HCT116 (cell line): ENCODE measurements around the gene COPS3. TPM values are rescaled to one million over a fixed set of nuclear protein-coding genes. Genes with fewer than 3 reads are reported as not detected.

Experiments used
- ATAC-seq: fragments of 200-7000 bp; cut with Tn5 transposase; 2 replicates; pipeline ENCODE4 v1.9.1; 2020; ENCODE audit warnings: mild to moderate bottlenecking, moderate library complexity
- BruUV-seq: library from RNA; stranded (reverse); fragments of 400-500 nt; replicated peaks from 2 replicates; lab custom pipeline; 2021; lab: Mats Ljungman, UMichigan
- CTCF ChIA-PET: fragments of 300-600 bp; sonication (Branson Sonifier 250); formaldehyde crosslinking; loops from one replicate; lab custom pipeline; 2021; ENCODE audit warnings: antibody characterized with exemption; lab: Charles Lee
- POLR2A ChIA-PET: fragments of 300-600, 350-600 bp; sonication (Branson Sonifier 250); formaldehyde crosslinking; loops from one replicate; lab custom pipeline; 2021; ENCODE audit warnings: antibody characterized with exemption; lab: Charles Lee
- RAD21 ChIA-PET, 2 experiments: fragments of 300-600 bp; sonication (Branson Sonifier 250); formaldehyde crosslinking; loops; one replicate each; lab custom pipeline; 2023; ENCODE audit warnings: low total read pairs in 2 of 2; ENCODE audit not compliant: uncharacterized antibody in 2 of 2, unreplicated experiment in 2 of 2, low non-redundant PET in 1 of 2; lab: Charles Lee
- DNase-seq: peaks from one replicate; pipeline ENCODE4 v3.0.0-alpha.2; 2010; ENCODE audit warnings: low read depth, low spot score
- H2AFZ ChIP-seq: fragments of 200-600 bp; shearing (Covaris generic), sonication (generic); 2 replicates; pipeline ENCODE4 v1.6.1; 2017; ENCODE audit warnings: low read depth, mixed run types, mixed read lengths, antibody characterized with exemption, low read length; ENCODE audit not compliant: poor library complexity, severe bottlenecking
- H3K27ac ChIP-seq: 2 replicates; pipeline ENCODE4 v1.5.1; 2012; ENCODE audit warnings: low read depth, low read length
- H3K27me3 ChIP-seq: fragments of 200-600 bp; sonication (generic); 2 replicates; pipeline ENCODE4 v1.6.1; 2016; ENCODE audit warnings: mixed run types, low read length, mixed read lengths; ENCODE audit not compliant: insufficient read depth
- H3K36me3 ChIP-seq, 2 experiments: fragments of 200-500 bp in 1 of 2; fragments of 200-600 bp in 1 of 2; sonication (Bioruptor generic) in 1 of 2; sonication (generic) in 1 of 2; 2 replicates each; pipeline versions ENCODE4 v1.5.1 to v1.6.1; 2014 to 2016; ENCODE audit warnings: low read length in 2 of 2, inconsistent platforms in 1 of 2, mixed read lengths in 1 of 2, mixed run types in 1 of 2; ENCODE audit not compliant: insufficient read depth in 2 of 2, control insufficient read depth in 1 of 2
- H3K4me1 ChIP-seq, 2 experiments: fragments of 200-600 bp in 1 of 2; sonication (generic) in 1 of 2; 2 replicates each; pipeline versions ENCODE4 v1.5.1 to v1.6.1; 2012 to 2017; ENCODE audit warnings: low read length in 2 of 2, inconsistent platforms in 1 of 2, mild to moderate bottlenecking in 1 of 2, mixed read lengths in 1 of 2, mixed run types in 1 of 2, moderate library complexity in 1 of 2; ENCODE audit not compliant: insufficient read depth in 2 of 2, control insufficient read depth in 1 of 2
- H3K4me2 ChIP-seq: fragments of 200-600 bp; sonication (generic); 2 replicates; pipeline ENCODE4 v1.6.1; 2017; ENCODE audit warnings: mixed run types, low read length, mixed read lengths
- H3K4me3 ChIP-seq, 2 experiments: fragments of 200-600 bp in 1 of 2; sonication (generic) in 1 of 2; replicated peaks in 1 of 2; 2 replicates each; pipeline ENCODE4 v1.5.1; 2011 to 2016; ENCODE audit warnings: low read length in 2 of 2, control low read depth in 1 of 2, low read depth in 1 of 2, mild to moderate bottlenecking in 1 of 2, mixed read lengths in 1 of 2, mixed run types in 1 of 2
- H3K79me2 ChIP-seq: fragments of 200-600 bp; sonication (generic); 2 replicates; pipeline ENCODE4 v1.6.1; 2017; ENCODE audit warnings: mild to moderate bottlenecking, mixed run types, low read length, moderate library complexity, mixed read lengths; ENCODE audit not compliant: insufficient read depth
- H3K9ac ChIP-seq: fragments of 200-600 bp; sonication (generic); 2 replicates; pipeline ENCODE4 v1.6.1; 2016; ENCODE audit warnings: low read length, mixed read lengths
- H3K9me2 ChIP-seq: fragments of 200-600 bp; sonication (generic), shearing (Covaris generic); 2 replicates; pipeline ENCODE4 v1.6.1; 2017; ENCODE audit warnings: mixed run types, mild to moderate bottlenecking, moderate library complexity; ENCODE audit not compliant: insufficient read depth
- H3K9me3 ChIP-seq, 2 experiments: fragments of 200-500 bp in 1 of 2; fragments of 200-600 bp in 1 of 2; sonication (Bioruptor generic) in 1 of 2; sonication (generic) in 1 of 2; 2 replicates each; pipeline ENCODE4 v1.6.1; 2014 to 2017; ENCODE audit warnings: low read length in 2 of 2, mixed read lengths in 2 of 2, inconsistent platforms in 1 of 2, low read depth in 1 of 2, mild to moderate bottlenecking in 1 of 2, mixed run types in 1 of 2, moderate library complexity in 1 of 2; ENCODE audit not compliant: control insufficient read depth in 1 of 2, insufficient read depth in 1 of 2
- H4K20me1 ChIP-seq: fragments of 200-600 bp; sonication (generic), shearing (Covaris generic); 2 replicates; pipeline ENCODE4 v1.6.1; 2017; ENCODE audit warnings: mixed run types, mild to moderate bottlenecking, moderate library complexity; ENCODE audit not compliant: insufficient read depth
- CBX3 ChIP-seq: IDR thresholded peaks from 2 replicates; pipeline ENCODE4 v1.6.1; 2012; ENCODE audit warnings: low read depth
- CEBPB ChIP-seq: IDR thresholded peaks from 2 replicates; pipeline ENCODE4 v1.6.1; 2012; ENCODE audit warnings: low read depth
- ELF1 ChIP-seq: IDR thresholded peaks from 2 replicates; pipeline ENCODE4 v1.6.1; 2012; ENCODE audit warnings: low read depth, borderline replicate concordance
- EZH2 ChIP-seq: fragments of 200-600 bp; sonication (generic); IDR thresholded peaks from 2 replicates; pipeline ENCODE4 v1.6.1; 2017; ENCODE audit warnings: antibody characterized with exemption, mixed run types
- EZH2phosphoT487 ChIP-seq: fragments of 200-600 bp; IDR thresholded peaks from 2 replicates; pipeline ENCODE4 v1.6.1; 2018; ENCODE audit warnings: antibody characterized with exemption, borderline replicate concordance
- FOSL1 ChIP-seq: IDR thresholded peaks from 2 replicates; pipeline ENCODE4 v1.6.1; 2012; ENCODE audit warnings: low read depth
- POLR2A ChIP-seq: IDR thresholded peaks from 2 replicates; pipeline ENCODE4 v1.7.0; 2011; ENCODE audit warnings: borderline replicate concordance; ENCODE audit not compliant: insufficient read depth, insufficient read length; ENCODE audit errors: extremely low read depth
- RAD21 ChIP-seq: IDR thresholded peaks from 2 replicates; pipeline ENCODE4 v1.6.1; 2012; ENCODE audit warnings: low read depth, mild to moderate bottlenecking
- SP1 ChIP-seq: IDR thresholded peaks from 2 replicates; pipeline ENCODE4 v1.6.1; 2012; ENCODE audit warnings: low read depth
- SRF ChIP-seq: IDR thresholded peaks from 2 replicates; pipeline ENCODE4 v1.6.1; 2012; ENCODE audit warnings: low read depth
- TCF7L2 ChIP-seq: IDR thresholded peaks from 2 replicates; pipeline ENCODE4 v1.7.0; 2011; ENCODE audit warnings: borderline replicate concordance, inconsistent platforms; ENCODE audit not compliant: insufficient read depth, insufficient read length; ENCODE audit errors: extremely low read depth
- YY1 ChIP-seq: IDR thresholded peaks from 2 replicates; pipeline ENCODE4 v1.6.1; 2011; ENCODE audit warnings: low read length, low read depth, moderate library complexity, mild to moderate bottlenecking; ENCODE audit not compliant: insufficient replicate concordance; ENCODE audit errors: extremely low read depth
- ZFX ChIP-seq: fragments of 450-650 bp; IDR thresholded peaks from 2 replicates; pipeline ENCODE4 v1.6.1; 2017
- ZNF274 ChIP-seq: fragments of 200-500 bp; sonication (Bioruptor generic); IDR thresholded peaks from 2 replicates; pipeline ENCODE4 v1.6.1; 2014; ENCODE audit warnings: mild to moderate bottlenecking, low read depth, low read length, inconsistent platforms
- intact Hi-C: fragments of 100-400 bp; cut with micrococcal nuclease; formaldehyde crosslinking; loops from 2 replicates; pipeline ENCODE4 v1.10.0; 2022
- total RNA-seq: library from RNA; stranded (reverse); gene quantifications from one replicate; pipeline ENCODE4 v1.2.1, GENCODE V29; 2021; ENCODE audit not compliant: unreplicated experiment
- TF ChIP-seq, protein P1 (sequence below): IDR thresholded peaks from 2 replicates; pipeline ENCODE4 v1.6.1; 2012
- TF ChIP-seq, protein P2 (sequence below): IDR thresholded peaks from 2 replicates; pipeline ENCODE4 v1.6.1; 2012
- TF ChIP-seq, protein P3 (sequence below), 3 experiments: fragments of 200-600 bp in 1 of 3; sonication (generic) in 1 of 3; IDR thresholded peaks in 2 of 3; conservative IDR thresholded peaks in 1 of 3; 2 replicates each; pipeline ENCODE4 v1.5.1; 2012 to 2017; ENCODE audit warnings: low read depth in 2 of 3, low read length in 2 of 3, antibody characterized with exemption in 1 of 3, borderline replicate concordance in 1 of 3, control low read depth in 1 of 3, mild to moderate bottlenecking in 1 of 3, mixed read lengths in 1 of 3, mixed run types in 1 of 3, moderate library complexity in 1 of 3; ENCODE audit not compliant: insufficient read depth in 1 of 3

COPS3 gene
- total RNA-seq, 1 experiment from 2014 or later, result 99.0 TPM

DNA sequence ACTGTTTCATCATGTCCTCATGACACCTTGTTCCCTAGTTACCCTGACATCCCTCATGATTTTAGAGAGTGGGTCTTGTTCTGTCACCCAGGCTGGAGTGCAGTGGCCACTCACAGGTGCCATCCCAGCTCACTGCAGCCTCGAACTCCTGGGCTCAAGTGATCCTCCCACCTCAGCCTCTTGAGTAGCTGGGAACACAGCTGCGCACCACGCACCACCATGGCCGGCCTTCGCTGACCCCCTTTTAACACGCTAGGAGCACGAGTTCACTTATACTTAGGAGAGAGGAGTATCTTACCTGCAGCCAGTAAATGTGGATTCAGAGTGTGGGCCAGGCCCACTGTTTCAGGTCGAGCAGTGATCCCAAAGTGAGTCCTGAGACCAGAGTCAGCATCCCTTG, 43.6 kb upstream of the COPS3 start:
- no peaks in the 10 kb centered on the region for H3K4me1 ChIP-seq
- DNase-seq (no peak), ATAC-seq (no peak)
- no TSS peak for BruUV-seq
- H3K4me2 ChIP-seq, result no peak overlapping the region
- no peaks in the 10 kb centered on the region for H3K9me3 ChIP-seq
- H3K27me3 ChIP-seq, result no peaks in the 10 kb centered on the region
- RAD21 ChIA-PET, result no interaction called here
- H2AFZ ChIP-seq, result no peak overlapping the region
- POLR2A ChIA-PET, result no interaction called here
- H3K36me3 ChIP-seq, result no peaks in the 10 kb centered on the region
- H3K9me2 ChIP-seq, result no peaks in the 10 kb centered on the region
- H3K4me3 ChIP-seq, result no peak overlapping the region
- no peak overlapping the region for H3K27ac ChIP-seq
- H4K20me1 ChIP-seq, result no peaks in the 10 kb centered on the region
- CTCF ChIA-PET, result no interaction called here
- no peak overlapping the region for H3K9ac ChIP-seq
- no peak for TF ChIP-seq CBX3
- TF ChIP-seq SRF, result no peak
- intact Hi-C loops, result no loop called here
- H3K79me2 ChIP-seq, result no peaks in the 10 kb centered on the region

DNA sequence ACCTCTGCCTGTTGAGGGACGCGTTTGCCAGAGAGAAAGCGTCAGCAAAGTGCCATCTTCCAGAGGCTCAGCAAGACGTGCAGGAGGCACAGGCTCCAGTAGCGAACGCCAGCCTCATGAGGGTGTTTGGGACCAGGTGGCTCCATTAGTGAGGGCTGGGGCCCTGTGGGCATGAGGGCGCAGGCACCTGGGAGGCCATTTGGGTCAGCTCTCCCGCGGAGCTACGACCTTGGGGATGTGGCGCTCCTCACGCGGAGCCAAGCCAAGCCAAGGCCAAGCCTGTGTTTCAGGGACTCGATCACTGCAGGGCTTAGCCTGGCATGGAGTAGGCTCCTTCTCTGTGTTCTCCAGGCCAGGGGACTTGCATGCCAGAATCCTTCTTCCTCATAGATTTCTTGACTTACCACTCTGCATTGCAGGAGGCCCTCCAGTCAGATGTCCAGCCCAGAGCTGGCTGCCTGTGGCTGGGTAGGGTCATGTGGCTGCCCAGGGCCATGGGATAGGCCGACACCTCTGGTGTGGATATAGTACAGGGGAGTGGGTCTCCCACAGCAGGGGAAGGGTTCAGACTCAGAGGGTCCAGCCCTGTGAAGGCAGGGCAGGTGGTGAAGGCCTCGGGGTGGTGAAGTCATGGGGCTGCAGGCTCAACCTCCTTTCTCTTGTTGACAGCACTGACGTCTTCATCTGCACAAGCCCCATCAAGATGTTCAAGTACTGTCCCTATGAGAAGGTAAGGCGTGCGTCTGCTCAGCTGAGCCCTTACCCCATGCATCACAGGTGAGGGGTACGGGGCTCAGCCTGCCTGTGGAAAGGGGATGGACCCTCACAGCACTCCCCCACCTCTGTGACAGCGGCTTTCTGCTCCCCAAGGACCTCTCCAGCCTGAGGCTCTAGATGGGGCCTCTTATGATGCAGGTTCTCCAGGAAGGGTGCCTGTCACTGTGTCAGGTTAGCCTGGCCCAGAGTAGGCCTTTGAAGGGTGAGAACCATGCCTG, 41.8 kb upstream of the COPS3 start:
- ATAC-seq (no peak), DNase-seq (no peak)
- Histone ChIP-seq H3K79me2 (no peaks in the 10 kb centered on the region), H3K9me3 (no peaks in the 10 kb centered on the region), H3K4me3 (no peak overlapping the region), H3K36me3 (no peaks in the 10 kb centered on the region), H3K27me3 (no peaks in the 10 kb centered on the region)
- RAD21 ChIA-PET, result no interaction called here
- CTCF ChIA-PET, result no interaction called here
- POLR2A ChIA-PET, result no interaction called here
- TF ChIP-seq, protein P1, sequence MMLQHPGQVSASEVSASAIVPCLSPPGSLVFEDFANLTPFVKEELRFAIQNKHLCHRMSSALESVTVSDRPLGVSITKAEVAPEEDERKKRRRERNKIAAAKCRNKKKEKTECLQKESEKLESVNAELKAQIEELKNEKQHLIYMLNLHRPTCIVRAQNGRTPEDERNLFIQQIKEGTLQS, result no peak
- no peak for TF ChIP-seq CBX3
- no peak for TF ChIP-seq SP1
- no peak for TF ChIP-seq TCF7L2
- TF ChIP-seq ELF1, result no peak
- TF ChIP-seq CEBPB, result no peak
- no peak for TF ChIP-seq FOSL1
- no peak for TF ChIP-seq EZH2phosphoT487
- TF ChIP-seq, protein P2, sequence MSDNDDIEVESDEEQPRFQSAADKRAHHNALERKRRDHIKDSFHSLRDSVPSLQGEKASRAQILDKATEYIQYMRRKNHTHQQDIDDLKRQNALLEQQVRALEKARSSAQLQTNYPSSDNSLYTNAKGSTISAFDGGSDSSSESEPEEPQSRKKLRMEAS, result no peak
- TF ChIP-seq YY1, result no peak
- no peak for TF ChIP-seq EZH2
- no peak for TF ChIP-seq POLR2A
- TF ChIP-seq, protein P3, sequence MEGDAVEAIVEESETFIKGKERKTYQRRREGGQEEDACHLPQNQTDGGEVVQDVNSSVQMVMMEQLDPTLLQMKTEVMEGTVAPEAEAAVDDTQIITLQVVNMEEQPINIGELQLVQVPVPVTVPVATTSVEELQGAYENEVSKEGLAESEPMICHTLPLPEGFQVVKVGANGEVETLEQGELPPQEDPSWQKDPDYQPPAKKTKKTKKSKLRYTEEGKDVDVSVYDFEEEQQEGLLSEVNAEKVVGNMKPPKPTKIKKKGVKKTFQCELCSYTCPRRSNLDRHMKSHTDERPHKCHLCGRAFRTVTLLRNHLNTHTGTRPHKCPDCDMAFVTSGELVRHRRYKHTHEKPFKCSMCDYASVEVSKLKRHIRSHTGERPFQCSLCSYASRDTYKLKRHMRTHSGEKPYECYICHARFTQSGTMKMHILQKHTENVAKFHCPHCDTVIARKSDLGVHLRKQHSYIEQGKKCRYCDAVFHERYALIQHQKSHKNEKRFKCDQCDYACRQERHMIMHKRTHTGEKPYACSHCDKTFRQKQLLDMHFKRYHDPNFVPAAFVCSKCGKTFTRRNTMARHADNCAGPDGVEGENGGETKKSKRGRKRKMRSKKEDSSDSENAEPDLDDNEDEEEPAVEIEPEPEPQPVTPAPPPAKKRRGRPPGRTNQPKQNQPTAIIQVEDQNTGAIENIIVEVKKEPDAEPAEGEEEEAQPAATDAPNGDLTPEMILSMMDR (IDR thresholded peaks at IDR 0.05 in 2 of 3, conservative IDR thresholded peaks at IDR 0.05 in 1 of 3; ENCODE audit: borderline replicate concordance in 1 of 3, insufficient read depth in 1 of 3, low read depth in 2 of 3, low read length in 2 of 3), result no peak
- no peak for TF ChIP-seq ZNF274
- no peak for TF ChIP-seq RAD21
- no peak for TF ChIP-seq ZFX
- TF ChIP-seq, all 23 proteins: peak for 0
- H3K4me1 ChIP-seq, result no peaks in the 10 kb centered on the region
- H4K20me1 ChIP-seq, result no peaks in the 10 kb centered on the region
- BruUV-seq, result no TSS peak
- H3K9me2 ChIP-seq, result no peaks in the 10 kb centered on the region
- no peak overlapping the region for H2AFZ ChIP-seq
- H3K4me2 ChIP-seq, result no peak overlapping the region
- intact Hi-C loops, result no loop called here
- no peak overlapping the region for H3K9ac ChIP-seq
- H3K27ac ChIP-seq, result no peak overlapping the region
